GM12891 (cell line): Measurements from ENCODE around the gene CDK6.

Experiments
- POLR2A ChIP-seq: IDR thresholded peaks from 2 replicates; pipeline ENCODE4 v1.6.1; 2011; ENCODE audit warnings: low read depth, low read length, control low read depth
- POLR2AphosphoS5 ChIP-seq: IDR thresholded peaks from 2 replicates; pipeline ENCODE4 v1.6.1; 2011; ENCODE audit warnings: low read depth, low read length, control low read depth
- SPI1 ChIP-seq: IDR thresholded peaks from 2 replicates; pipeline ENCODE4 v1.6.1; 2011; ENCODE audit warnings: low read depth, low read length, control low read depth
- TAF1 ChIP-seq: IDR thresholded peaks from 2 replicates; pipeline ENCODE4 v1.6.1; 2011; ENCODE audit warnings: low read depth, low read length, control low read depth

DNA sequence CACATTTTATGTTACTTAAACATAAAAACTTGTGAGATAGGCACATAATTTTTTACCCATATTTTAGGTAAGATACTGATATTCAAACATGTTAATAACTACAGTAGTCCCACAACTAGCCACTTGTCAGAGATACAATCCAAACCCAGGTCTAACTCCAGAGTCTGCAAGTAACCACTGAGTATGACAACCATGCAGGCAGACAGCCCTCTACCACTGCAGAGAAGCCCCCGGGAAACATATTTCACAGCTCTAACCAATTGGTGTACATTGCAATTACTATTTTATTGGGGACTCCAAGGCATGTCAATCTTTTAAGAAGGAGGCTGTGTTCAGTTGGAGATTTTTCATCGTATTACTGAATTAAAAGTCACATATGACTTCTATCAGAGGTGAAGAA is 139.0 kb downstream of the CDK6 start:
- TF ChIP-seq SPI1, result no peak
- TF ChIP-seq POLR2A, result no peak
- TF ChIP-seq POLR2AphosphoS5, result no peak
- TF ChIP-seq TAF1, result no peak
